Small intestine (tissue), 7 donors: ENCODE results near the gene LUC7L2. TPM values are rescaled to one million over a fixed set of nuclear protein-coding genes. Genes with fewer than 3 reads are reported as not detected.
A peak's percentile ranks its signal among the peaks of the same experiment; 100 is the strongest.
"Not testable (repeated sequence)": the region's sequence is repeated elsewhere in the genome, so short reads cannot be mapped to it uniquely, and the experiment has no call there.

ENCODE experiments used
- DNase-seq, 2 donors: peaks; one replicate each; pipeline versions ENCODE4 v3.0.0 to v3.0.0-alpha.2; 2013
- FAIRE-seq: peaks from 2 replicates; lab custom pipeline; 2012; peaks lifted over from hg19 to GRCh38; lab: Jason Lieb, UNC
- H3K27ac ChIP-seq, 3 donors: one replicate each; pipeline ENCODE4 v1.5.1; 2013; ENCODE audit warnings: low read length in 2 of 3, mild to moderate bottlenecking in 2 of 3, control low read depth in 1 of 3, inconsistent platforms in 1 of 3, low read depth in 1 of 3, moderate library complexity in 1 of 3
- H3K27me3 ChIP-seq, 3 donors: one replicate each; pipeline ENCODE4 v1.6.1; 2013; ENCODE audit warnings: low read length in 3 of 3, inconsistent platforms in 1 of 3; ENCODE audit not compliant: control insufficient read depth in 3 of 3, insufficient read depth in 3 of 3
- H3K36me3 ChIP-seq, 3 donors: one replicate each; pipeline ENCODE4 v1.6.1; 2013; ENCODE audit warnings: low read length in 3 of 3, inconsistent platforms in 1 of 3, low read depth in 1 of 3, mild to moderate bottlenecking in 1 of 3, moderate library complexity in 1 of 3; ENCODE audit not compliant: control insufficient read depth in 3 of 3, insufficient read depth in 2 of 3
- H3K4me1 ChIP-seq, 3 donors: one replicate each; pipeline ENCODE4 v1.6.1; 2013; ENCODE audit warnings: low read length in 2 of 3, inconsistent platforms in 1 of 3, low read depth in 1 of 3, mild to moderate bottlenecking in 1 of 3, moderate library complexity in 1 of 3; ENCODE audit not compliant: control insufficient read depth in 3 of 3, insufficient read depth in 2 of 3
- H3K4me3 ChIP-seq, 3 donors: one replicate each; pipeline ENCODE4 v1.5.1; 2013; ENCODE audit warnings: low read length in 3 of 3, control low read depth in 1 of 3, inconsistent platforms in 1 of 3, low read depth in 1 of 3, mild to moderate bottlenecking in 1 of 3, moderate library complexity in 1 of 3
- H3K9me3 ChIP-seq, 2 donors: one replicate each; pipeline ENCODE4 v1.6.1; 2013; ENCODE audit warnings: low read depth in 1 of 2, low read length in 1 of 2; ENCODE audit not compliant: control insufficient read depth in 2 of 2, insufficient read depth in 1 of 2
- WGBS, 3 donors: extraction: QIAGEN DNeasy Blood & Tissue Kit; methylation state at CpG; one replicate each; pipeline ENCODE4 v1.1.7; 2013; 5-methylcytosine and 5-hydroxymethylcytosine counted together
- polyA plus RNA-seq, 4 donors: library from polyadenylated mRNA; stranded (reverse) in 3 of 4; unstranded in 1 of 4; fragments of 200-250 nt in 3 of 4; fragments of 120-200 nt in 1 of 4; gene quantifications; one replicate each; pipeline versions ENCODE4 v1.2.1 to v1.2.3, GENCODE V29; 2013
- donor health status: healthy with polysubstance abuse.
- donor health status: control.
- donor health status: control.
- donor health status: Bipolar disorder and iron deficiency.
- donor health status: healthy.

Gene LUC7L2
- polyA plus RNA-seq, 4 donors = 32.2 to 96.4 (median 40.8) TPM

DNA sequence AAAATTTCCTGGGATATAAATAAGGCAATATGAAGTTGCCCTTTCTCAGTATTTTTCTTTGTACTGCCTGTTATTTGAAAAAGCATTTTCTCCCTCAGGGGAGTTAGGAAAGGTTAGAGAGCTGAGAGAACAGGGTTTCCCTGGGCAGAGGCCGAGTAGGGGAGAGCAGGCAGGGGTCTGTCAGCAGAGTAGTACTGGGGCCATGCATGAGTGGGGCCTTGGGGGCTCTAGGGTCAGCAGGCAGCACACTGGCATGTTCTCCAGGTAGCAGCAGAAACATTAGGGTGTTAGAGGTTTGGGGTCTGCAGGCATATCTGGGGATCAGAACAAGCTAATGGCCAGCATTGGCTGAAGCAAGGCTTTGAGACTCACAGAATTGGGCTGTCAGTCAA lies 67.3 kb downstream of the LUC7L2 start:
- Histone ChIP-seq H3K4me3 (no peak overlapping the region), H3K27ac (no peak overlapping the region), H3K27me3 (no peaks in the 10 kb centered on the region), H3K36me3 (peaks cover 3 to 26% (median 7%) of the 10 kb centered on the region in 3 donors), H3K4me1 (no peaks in the 10 kb centered on the region), H3K9me3 (no peaks in the 10 kb centered on the region)
- WGBS, 3 donors = 92 to 100% (median 95%) methylated on average over 1 of the region's 1 CpG
- DNase-seq = no peak
- no peak for FAIRE-seq

- DNase-seq (no peak), FAIRE-seq (no peak)
- no peaks in the 10 kb centered on the region for H3K4me1 ChIP-seq
- H3K27ac ChIP-seq = no peak overlapping the region
- peaks cover 0 to 23% (median 2%) of the 10 kb centered on the region in 3 donors for H3K36me3 ChIP-seq
- H3K4me3 ChIP-seq = no peak overlapping the region
- 85 to 94% (median 89%) methylated on average over 7 of the region's 7 CpGs for WGBS, 3 donors
- H3K9me3 ChIP-seq = no peaks in the 10 kb centered on the region
- no peaks in the 10 kb centered on the region for H3K27me3 ChIP-seq
Observed at GRCh38 chr7:139427788-139428187, 68.1 kb downstream of the LUC7L2 start.

- H3K27me3 ChIP-seq, FAIRE-seq, H3K4me1 ChIP-seq, H3K4me3 ChIP-seq, DNase-seq, H3K9me3 ChIP-seq, H3K27ac ChIP-seq: not testable (repeated sequence)
- 91 to 94% (median 93%) methylated on average over 14 of the region's 14 CpGs for WGBS, 3 donors
- peaks cover 0 to 21% (median 0%) of the 10 kb centered on the region in 3 donors for H3K36me3 ChIP-seq
Observed at GRCh38 chr7:139429735-139430134, 70.0 kb downstream of the LUC7L2 start.

DNA sequence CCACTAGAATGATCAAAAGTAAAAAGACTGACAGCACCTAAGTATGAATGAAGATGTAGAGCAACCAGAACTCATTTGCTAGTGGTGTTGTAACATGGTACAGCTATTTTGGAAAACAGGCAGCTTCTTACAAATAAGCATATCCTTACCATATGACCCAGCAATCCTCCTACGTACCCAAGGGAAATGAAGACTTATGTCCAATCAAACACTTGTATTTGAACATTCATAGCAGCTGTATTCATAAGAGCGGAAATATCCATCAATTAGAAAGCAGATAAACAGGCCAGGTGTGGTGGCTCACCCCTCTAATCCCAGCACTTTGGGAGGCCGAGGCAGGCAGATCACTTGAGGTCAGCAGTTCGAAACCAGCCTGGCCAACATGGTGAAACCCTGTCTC lies 70.7 kb downstream of the LUC7L2 start:
- FAIRE-seq = no peak
- H3K36me3 ChIP-seq = peaks cover 0 to 21% (median 0%) of the 10 kb centered on the region in 3 donors
- no peak for DNase-seq
- no peak overlapping the region for H3K4me3 ChIP-seq
- H3K4me1 ChIP-seq = no peaks in the 10 kb centered on the region
- no peaks in the 10 kb centered on the region for H3K9me3 ChIP-seq
- WGBS, 3 donors = 89 to 97% (median 96%) methylated on average over 4 of the region's 4 CpGs
- no peaks in the 10 kb centered on the region for H3K27me3 ChIP-seq
- H3K27ac ChIP-seq = no peak overlapping the region

DNA sequence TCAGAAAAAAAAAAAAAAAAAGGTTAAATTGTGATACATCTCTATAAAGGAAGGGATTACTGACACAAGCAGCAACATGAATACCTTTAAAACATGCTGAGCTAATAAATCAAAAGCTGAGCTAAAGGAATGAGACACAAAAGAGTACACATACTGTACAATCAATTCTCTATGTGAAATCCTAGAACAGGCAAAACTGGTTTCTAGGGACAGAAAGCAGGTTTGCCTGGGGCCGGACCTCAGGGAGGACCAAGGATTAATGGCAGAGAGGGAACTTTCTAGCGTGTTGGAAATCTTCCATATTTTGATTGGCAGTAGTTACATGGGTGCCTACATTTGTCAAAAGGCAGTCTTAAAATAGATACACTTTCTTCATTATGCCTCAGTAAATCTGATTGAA lies 71.3 kb downstream of the LUC7L2 start:
- no peaks in the 10 kb centered on the region for H3K27me3 ChIP-seq
- 44 to 76% (median 58%) methylated on average over 2 of the region's 2 CpGs for WGBS, 3 donors
- no peak overlapping the region for H3K27ac ChIP-seq
- H3K9me3 ChIP-seq = no peaks in the 10 kb centered on the region
- FAIRE-seq = no peak
- no peak overlapping the region for H3K4me3 ChIP-seq
- no peaks in the 10 kb centered on the region for H3K4me1 ChIP-seq
- peaks cover 0 to 15% (median 0%) of the 10 kb centered on the region in 3 donors for H3K36me3 ChIP-seq
- DNase-seq = peak in 1 of 2 donors; percentile 33

GRCh38 chr7:139431459-139431858 lies 71.8 kb downstream of the LUC7L2 start:
- H3K36me3 ChIP-seq = peaks cover 0 to 11% (median 0%) of the 10 kb centered on the region in 3 donors
- 91 to 100% (median 92%) methylated on average over 3 of the region's 3 CpGs for WGBS, 3 donors
- H3K27me3 ChIP-seq = no peaks in the 10 kb centered on the region
- H3K27ac ChIP-seq = no peak overlapping the region
- H3K9me3 ChIP-seq = no peaks in the 10 kb centered on the region
- no peak for FAIRE-seq
- no peak for DNase-seq
- H3K4me3 ChIP-seq = no peak overlapping the region
- H3K4me1 ChIP-seq = no peaks in the 10 kb centered on the region

DNA sequence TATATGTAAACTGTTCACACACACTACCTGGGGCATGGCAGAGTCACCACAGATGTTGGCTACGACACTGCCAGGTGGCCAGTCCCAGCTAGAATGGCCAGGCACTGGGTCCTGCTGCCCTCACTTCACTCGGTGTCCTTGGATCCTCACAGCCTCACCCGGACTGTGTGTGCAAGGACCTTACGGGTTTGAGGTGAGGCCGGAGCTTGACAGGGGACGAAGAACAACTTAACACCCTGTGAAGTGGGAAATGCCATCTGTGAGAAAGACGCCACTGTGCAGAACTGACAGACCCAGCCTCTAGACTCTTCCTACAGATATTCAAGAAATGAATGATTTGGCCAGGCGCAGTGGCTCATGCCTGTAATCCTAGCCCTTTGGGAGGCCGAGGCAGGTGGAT lies 77.1 kb downstream of the LUC7L2 start:
- H3K9me3 ChIP-seq = no peaks in the 10 kb centered on the region
- H3K27me3 ChIP-seq = no peaks in the 10 kb centered on the region
- DNase-seq (no peak), FAIRE-seq (no peak)
- WGBS, 3 donors = 95 to 96% (median 95%) methylated on average over 9 of the region's 9 CpGs
- H3K36me3 ChIP-seq = no peaks in the 10 kb centered on the region
- H3K4me1 ChIP-seq = no peaks in the 10 kb centered on the region
- H3K4me3 ChIP-seq = no peak overlapping the region
- no peak overlapping the region for H3K27ac ChIP-seq

DNA sequence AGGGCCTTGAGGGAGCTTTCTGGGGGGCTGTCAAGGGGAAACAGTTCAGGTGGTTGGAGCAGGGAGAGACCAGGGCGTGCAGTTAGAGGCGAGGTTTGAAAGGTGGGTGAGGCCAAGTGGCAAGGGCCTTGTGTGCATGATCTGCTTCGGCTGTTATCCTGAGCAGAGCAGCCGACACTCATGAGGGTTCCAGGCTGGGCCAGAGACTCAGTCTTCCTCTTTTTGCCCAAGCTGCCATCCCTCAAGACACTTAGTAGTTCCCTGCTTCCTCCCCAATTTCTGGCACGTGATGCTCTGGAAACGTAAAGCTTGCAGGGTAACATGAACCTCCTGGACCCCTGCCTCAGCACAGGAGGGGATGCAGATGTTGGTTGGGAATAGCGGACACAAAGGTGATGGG lies 79.7 kb downstream of the LUC7L2 start:
- Histone ChIP-seq H3K4me3 (no peak overlapping the region), H3K36me3 (no peaks in the 10 kb centered on the region), H3K4me1 (no peaks in the 10 kb centered on the region), H3K27ac (no peak overlapping the region), H3K9me3 (no peaks in the 10 kb centered on the region), H3K27me3 (no peaks in the 10 kb centered on the region)
- FAIRE-seq = no peak
- WGBS, 3 donors = 82 to 95% (median 93%) methylated on average over 6 to 7 of the region's 7 CpGs
- DNase-seq = no peak

GRCh38 chr7:139441961-139442360 lies 82.3 kb downstream of the LUC7L2 start:
- DNase-seq (no peak), FAIRE-seq (no peak)
- no peaks in the 10 kb centered on the region for H3K36me3 ChIP-seq
- no peak overlapping the region for H3K27ac ChIP-seq
- no peak overlapping the region for H3K4me3 ChIP-seq
- no peaks in the 10 kb centered on the region for H3K9me3 ChIP-seq
- H3K27me3 ChIP-seq = no peaks in the 10 kb centered on the region
- H3K4me1 ChIP-seq = no peaks in the 10 kb centered on the region
- 70 to 76% (median 75%) methylated on average over 4 of the region's 4 CpGs for WGBS, 3 donors
